H4 (cell line): ENCODE results near the gene ASAP3. TPM values are rescaled to one million over a fixed set of nuclear protein-coding genes. Genes with fewer than 3 reads are reported as not detected.

Source experiments
- DNase-seq: peaks from one replicate; pipeline ENCODE4 v3.0.0-alpha.2; 2015; ENCODE audit warnings: low spot score
- total RNA-seq: library from RNA; depleted of rRNA; stranded (reverse); fragments of >200 nt; shearing (Covaris generic); gene quantifications from 2 replicates; pipeline ENCODE4 v1.2.3, GENCODE V29; 2014

Gene ASAP3
- total RNA-seq, 1 experiment from 2014 or later = 18.4 TPM

GRCh38 chr1:23450894-23451293 is 33.1 kb downstream of the ASAP3 start:
- no peak for DNase-seq

DNA sequence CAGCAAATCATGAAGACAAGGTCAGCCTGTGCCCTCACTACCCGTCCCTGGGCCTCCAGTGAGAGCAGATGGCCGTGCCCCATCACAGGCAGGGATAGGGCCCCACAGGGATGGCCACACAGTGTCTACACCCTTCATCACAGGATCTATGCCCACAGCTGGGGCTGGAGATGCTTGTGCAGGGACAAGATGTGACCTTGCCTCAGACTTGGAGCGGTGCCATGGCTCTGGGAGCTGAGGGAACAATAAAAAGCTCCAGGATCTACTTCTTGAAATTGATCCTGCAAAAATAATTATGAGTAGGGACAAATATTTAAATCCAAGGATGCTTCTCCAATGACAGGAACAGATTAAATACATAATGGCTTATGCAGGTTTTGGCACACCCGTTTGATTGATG is 34.0 kb downstream of the ASAP3 start:
- no peak for DNase-seq

DNA sequence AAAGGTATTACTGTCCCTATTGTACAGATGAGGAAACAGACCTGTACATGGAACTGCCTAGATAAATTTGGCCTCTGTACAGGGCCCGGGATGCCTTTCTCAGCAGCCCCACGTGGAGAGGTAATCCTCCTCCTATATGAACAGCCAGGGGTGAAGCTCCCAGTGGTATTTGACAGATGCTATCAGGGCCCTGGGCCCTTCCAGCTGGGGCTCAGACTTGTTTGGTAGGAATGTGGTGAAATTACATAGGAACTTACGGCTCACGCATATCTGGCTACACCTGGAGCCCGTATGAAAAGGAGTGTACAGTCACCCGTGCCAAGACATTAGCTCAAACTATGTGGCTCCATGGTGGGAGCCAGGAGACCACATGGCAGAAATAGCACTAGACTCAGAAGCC is 34.7 kb downstream of the ASAP3 start:
- DNase-seq = no peak

DNA sequence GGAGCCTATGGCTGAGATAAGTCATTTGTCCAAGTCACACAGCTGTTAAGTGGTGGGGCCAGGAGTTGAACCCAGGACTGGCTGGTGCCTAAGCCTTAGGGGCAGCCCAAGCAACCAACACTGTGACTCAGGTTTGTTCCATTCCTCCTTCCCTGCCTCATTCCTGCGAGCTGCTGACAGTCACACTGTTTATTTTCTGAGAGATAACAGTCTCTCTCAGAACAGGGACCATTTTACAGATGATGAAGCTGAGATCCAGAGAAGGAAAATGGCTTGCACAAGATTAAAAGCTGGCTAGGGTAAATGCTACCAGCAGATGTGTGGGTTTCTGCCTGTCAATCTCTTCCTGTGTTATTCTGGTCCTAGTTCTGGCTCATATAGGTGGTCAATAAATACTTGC is 35.1 kb downstream of the ASAP3 start:
- DNase-seq = no peak

GRCh38 chr1:23446661-23447310 is 37.2 kb downstream of the ASAP3 start:
- DNase-seq = no peak

DNA sequence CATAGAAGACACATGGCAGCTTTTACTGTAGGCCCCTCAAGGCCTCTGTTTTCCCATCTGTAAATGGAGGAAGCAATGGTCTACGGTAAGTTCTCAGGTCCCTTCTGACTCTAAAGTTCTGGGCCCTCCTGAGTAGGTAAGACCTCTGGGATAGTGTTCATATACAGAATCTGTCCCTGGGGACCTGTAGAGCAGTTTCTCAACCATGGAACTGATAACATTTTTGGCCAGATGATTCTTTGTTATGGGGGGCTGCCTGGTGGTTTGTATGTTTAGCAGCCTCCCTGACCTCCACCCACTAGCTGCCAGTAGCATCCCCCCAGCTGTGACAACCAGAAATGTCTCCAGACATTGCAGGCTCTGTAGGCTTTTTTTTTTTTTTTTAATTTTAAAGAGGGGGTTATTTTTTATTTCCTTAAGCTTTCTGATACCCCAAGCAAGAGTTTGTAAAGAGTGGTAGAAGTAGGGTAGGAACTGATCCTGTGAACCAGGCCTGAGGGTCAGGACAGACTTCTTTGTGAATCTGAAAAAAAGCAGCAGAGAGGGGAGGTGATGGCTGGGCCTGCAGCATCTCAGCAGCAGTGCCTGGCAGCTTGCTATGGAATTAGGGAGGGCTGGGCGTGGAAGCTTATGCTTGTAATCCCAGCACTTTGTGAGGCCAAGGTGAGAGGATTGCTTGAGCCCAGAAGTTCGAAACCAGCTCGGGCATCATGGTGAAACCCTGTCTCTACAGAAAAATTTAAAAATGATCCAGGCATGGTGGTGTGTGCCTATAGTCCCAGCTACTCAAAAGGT is 39.2 kb downstream of the ASAP3 start:
- no peak for DNase-seq

- DNase-seq = peak; percentile 36
Observed at GRCh38 chr1:23444104-23444533, 39.9 kb downstream of the ASAP3 start.

DNA sequence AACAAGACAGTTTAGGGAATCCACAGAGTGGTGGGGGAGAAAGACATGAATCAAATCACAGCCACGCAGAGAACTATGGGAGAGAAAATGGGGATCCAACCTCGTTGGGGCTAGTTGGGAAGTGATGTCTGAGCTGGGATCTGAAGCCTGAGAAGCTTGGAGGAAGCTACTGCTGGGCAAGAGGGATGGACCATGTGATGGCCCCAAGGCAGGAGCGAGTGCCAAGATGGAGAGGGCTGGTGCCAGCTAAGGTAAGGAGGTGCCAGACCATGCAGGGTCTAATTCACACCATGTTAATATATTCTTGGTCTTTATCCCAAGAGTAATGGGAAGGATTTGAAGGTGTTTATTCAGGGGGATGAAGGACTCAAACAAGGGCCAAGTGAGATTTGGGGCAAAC is 41.2 kb downstream of the ASAP3 start:
- DNase-seq = no peak

- DNase-seq = no peak
Observed at GRCh38 chr1:23441446-23442148, 42.4 kb downstream of the ASAP3 start.

DNA sequence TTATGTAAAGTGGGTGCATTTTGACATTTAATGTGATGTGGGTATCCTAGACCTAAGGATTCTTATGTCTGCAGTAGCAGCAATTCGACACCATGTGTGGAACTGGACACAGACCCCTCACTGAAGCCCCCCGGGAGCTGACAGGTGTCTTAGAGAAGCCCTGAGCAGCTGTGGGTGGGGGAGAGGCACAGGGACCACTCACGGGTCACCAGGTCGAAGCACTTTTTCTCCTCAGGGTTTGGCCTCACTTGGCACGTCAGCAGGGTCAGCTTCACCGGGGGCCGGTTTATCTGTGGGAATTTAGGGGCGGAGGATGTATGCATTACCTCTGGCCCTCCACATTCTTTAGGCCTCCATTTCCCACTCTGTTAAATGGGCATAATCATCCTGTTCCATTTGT is 45.4 kb downstream of the ASAP3 start:
- no peak for DNase-seq

- DNase-seq = no peak
Observed at GRCh38 chr1:23437355-23437664, 46.7 kb downstream of the ASAP3 start.

DNA sequence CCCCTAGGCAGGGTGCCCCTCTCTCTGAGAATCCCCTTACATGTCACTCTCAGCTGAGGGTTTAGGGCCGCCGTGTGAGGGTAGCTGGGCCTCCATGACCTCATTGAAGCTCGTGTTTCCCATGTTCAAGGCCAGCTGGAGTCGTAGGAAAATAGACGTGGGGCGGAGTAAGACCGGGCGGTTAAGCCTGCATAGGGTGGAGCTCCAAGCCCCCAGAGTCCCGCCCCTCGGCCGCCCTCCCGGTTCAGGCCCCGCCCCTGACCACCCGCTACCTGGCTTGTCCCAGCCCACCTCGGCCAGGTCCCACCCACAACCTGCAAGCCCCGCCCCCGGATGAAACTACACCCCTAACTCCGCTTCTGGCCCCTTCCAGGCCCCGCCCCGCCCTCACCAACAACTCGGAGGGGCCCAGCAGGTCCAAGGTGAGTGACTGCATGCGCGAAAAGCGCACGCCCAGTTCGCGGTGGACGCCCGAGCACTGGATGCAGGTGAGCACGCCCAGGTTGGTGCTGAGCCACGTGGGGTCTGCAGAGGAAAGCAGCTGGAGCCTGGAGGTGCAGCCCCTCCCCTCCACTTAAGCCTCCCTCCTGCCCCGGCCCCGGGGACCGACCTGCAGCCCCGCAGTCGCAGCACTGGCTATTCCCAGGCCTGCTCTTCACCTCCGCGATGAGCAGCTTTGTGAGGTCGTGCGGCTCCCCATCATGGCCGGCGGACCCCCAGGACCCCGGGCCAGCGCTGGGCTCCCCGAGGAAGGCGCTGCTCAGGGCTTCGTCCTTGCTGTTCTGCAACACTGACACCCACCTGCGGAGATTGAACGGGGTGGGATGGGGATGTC is 47.2 kb downstream of the ASAP3 start:
- no peak for DNase-seq

DNA sequence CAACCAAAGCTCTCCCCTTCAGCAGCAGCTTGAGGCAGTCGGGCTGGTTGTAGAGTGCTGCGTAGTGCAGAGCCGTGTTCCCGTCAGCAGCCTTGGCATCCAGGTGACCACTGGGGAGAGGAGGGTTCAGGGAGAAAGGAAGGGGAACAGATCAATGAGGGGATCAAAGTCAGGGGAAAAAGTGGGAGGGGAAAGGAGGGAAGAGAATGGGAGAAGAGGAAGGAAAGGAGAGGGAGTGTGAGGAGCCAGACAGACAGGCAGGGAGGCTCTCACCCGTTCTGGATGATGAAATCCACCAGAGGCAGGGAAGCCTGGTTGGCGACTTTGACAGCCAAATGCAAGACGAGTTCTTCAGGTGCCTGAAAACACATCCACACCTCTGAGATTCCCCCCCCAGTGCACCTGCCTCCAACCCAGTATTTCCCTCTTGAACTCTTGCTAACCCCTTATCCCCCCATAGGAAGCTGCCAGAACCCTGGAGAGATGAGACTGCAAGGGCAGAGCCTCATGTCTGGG is 49.7 kb downstream of the ASAP3 start:
- DNase-seq = no peak

- DNase-seq = no peak
Observed at GRCh38 chr1:23433122-23433521, 50.9 kb downstream of the ASAP3 start.

GRCh38 chr1:23431431-23431830 is 52.5 kb downstream of the ASAP3 start:
- no peak for DNase-seq

- no peak for DNase-seq
Observed at GRCh38 chr1:23430803-23431202, 53.2 kb downstream of the ASAP3 start.

GRCh38 chr1:23428136-23428905 is 55.7 kb downstream of the ASAP3 start:
- DNase-seq = no peak

GRCh38 chr1:23427550-23427949 is 56.4 kb downstream of the ASAP3 start:
- no peak for DNase-seq

- no peak for DNase-seq
Observed at GRCh38 chr1:23426828-23427227, 57.2 kb downstream of the ASAP3 start.

DNA sequence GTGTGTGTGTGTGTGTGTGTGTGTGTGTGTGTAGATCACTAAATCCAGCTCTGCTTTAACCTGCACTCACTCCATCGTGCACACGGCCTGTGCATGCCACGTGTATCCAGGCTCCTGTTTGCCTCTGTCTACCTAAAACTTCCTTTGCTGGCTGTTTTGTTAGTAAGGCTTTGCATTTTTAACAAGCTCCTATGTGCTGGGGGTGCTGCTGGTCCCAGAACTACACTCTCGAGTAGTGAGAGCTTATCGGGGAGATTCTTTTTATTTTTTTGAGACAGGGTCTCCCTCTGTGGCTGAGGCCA is 58.8 kb downstream of the ASAP3 start:
- no peak for DNase-seq
